GM18868 (cell line): ENCODE data around the gene ABHD18.
A peak's percentile ranks its signal among the peaks of the same experiment; 100 is the strongest.
"Not testable (repeated sequence)": the region's sequence is repeated elsewhere in the genome, so short reads cannot be mapped to it uniquely, and the experiment has no call there.

Experiments used
- ATAC-seq: cut with Tn5 transposase; IDR thresholded peaks from one replicate; pipeline ENCODE4 v1.9.1; 2021; ENCODE audit warnings: mild to moderate bottlenecking, moderate library complexity; ENCODE audit not compliant: unreplicated experiment

Gene ABHD18

DNA sequence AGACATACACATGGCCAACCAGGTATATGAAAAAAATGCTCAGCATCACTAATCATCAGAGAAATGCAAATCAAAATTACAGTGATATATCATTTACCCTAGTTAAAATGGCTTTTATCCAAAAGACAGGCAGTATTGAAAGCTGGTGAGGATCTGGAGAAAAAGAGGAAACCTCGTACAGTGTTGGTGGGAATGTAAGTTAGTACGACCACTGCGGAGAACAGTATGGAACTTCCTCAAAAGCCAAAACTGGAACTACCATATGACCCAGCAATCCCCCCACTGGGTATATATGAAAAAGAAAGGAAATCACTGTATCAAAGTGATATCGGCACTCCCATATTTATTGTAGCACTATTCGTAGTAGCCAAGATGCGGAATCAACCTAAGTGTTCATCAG lies 23.4 kb downstream of the ABHD18 start:
- no peak for ATAC-seq

DNA sequence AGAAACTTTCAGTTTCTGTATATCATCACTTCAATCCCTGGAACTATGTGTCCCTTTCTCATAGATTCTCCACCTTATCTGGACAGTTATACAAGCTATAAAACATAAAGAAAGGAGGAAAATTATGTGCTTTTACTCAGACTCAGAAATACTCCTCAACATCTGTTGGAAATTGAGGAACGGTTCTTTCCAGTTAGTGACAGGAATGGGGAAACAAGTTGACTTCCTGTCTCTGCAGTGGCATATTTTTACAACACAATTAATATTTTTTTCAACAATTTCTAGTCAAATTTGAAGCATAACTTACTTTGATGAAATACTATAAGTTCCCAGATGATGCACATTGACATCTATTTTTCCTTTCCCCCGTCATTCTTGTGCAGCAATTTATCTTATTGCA lies 27.9 kb downstream of the ABHD18 start:
- no peak for ATAC-seq

DNA sequence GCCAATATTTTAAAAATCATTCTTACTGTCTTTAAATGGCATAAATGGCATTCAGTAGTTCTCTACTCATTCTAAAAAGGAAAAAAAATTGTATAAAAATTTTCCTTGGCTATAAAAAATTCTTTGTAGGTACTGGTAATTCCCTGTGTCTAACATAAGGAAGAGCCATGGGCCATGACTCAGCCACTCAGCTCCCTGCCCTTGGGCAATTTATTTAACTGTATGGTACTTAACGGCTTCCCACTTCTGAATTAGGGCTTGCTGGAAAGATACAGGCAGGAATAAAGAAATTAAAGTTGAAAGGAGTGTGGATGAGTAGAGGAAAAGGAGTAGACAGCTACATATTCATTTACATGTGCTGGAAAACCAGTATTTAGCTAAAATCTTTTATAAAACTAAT lies 30.6 kb downstream of the ABHD18 start:
- ATAC-seq = no peak

DNA sequence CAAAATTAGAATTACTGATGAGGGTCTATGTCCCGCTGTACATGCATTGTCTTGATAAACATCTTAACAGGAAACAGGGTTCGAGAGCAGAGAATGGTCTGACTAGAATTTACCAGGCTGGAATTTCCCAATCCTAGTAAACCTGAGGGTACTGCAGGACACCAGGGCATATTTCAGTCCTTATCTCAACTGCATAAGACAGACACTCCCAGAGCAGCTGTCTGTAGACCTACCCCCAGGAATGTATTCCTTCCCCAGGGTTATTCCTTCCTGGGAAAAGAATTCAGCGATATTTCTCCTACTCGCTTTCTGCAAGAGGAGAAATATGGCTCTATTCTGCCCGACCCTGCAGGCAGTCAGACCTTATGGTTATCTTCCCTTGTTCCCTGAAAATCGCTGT lies 31.3 kb downstream of the ABHD18 start:
- not testable (repeated sequence) for ATAC-seq

DNA sequence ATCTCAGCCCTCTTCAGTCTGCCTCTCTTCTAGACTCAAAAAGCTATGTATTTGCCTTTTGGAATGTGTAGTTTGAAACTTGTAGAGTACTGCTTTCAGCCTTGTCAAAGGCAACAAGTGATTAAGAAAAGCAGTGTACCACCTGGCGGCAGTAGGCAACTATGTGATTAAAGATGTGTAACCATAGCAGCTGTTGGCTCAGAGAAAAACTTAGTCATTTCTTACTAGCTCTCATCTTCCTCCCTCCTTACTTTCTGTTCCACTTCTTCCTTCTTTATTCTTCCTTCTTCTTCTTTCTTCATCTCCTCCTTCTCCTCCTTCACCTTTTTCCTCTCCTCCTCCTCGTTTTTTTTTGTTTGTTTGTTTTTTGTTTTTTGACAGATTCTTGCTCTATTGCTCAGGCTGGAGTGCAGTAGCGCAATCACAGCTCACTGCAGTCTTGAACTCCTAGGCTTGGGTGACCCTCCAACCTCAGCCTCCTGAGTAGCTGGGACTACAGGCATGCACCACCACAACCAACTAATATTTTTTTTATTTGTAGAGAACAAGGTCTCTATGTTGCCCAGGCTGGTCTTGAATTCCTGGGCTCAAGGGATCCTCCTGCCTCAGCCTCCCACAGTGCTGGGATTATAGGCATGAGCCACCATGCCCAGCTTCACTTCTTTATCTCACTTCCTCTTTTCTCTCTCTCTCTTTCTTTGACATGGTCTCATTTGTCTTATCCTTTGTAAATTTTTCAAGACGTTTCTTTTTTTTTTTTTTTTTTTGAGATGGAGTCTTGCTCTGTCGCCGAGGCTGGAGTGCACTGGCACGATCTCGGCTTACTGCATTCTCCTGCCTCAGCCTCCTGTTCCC lies 32.6 kb downstream of the ABHD18 start:
- ATAC-seq = peak; percentile 99

DNA sequence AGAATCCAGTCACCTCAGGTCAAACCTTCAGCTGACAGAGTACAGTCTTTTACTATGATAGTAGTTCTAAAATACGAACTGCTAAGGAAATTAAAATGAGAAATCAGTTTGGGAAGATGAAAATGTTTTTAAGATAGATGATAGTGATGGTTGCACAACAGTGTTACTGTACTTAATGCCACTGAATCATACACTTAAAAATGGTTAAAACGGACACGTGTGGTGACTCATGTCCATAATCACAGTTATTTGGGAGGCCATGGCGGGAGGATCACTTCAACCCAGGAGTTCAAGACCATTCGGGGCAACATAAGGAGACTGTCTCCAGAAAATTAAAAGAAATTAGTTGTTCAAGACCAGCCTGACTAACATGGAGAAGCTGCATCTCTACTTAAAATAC lies 41.4 kb downstream of the ABHD18 start:
- no peak for ATAC-seq

DNA sequence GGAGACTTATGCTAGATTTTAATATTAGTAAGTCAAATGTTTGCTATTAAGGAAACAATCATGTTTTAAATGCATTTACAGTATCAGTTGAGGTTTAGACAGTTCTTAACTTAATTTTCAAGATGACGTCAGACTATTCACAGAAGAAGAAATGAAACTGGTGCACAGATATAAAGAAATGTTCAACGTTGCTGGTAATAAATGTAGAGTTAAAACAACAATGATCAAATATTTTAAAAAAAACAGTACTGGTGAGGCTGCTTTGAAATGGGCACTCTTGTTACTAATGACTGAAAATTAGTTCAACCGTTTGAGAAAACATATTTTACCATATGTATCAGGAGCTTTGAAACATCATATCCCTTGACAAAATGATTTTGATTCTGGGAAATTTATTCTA lies 44.2 kb downstream of the ABHD18 start:
- peak; percentile 59 for ATAC-seq

DNA sequence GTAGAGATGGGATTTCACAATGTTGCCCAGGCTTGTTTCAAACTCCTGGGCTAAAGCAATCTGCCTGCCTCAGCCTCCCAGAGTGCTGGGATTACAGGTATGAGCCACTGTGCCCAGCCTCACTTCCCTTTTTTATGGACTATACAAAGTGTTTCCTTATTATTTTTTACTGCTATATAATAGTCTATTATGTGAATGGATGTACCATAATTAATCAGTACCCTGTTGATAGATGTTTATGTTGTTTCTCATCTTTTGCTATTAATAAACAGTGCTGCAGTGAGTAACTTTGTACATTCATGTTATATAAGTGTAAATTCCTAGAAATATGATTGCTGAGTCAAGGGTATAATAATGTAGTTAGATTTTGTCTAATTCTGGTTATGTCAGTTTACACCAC lies 60.1 kb downstream of the ABHD18 start:
- no peak for ATAC-seq

DNA sequence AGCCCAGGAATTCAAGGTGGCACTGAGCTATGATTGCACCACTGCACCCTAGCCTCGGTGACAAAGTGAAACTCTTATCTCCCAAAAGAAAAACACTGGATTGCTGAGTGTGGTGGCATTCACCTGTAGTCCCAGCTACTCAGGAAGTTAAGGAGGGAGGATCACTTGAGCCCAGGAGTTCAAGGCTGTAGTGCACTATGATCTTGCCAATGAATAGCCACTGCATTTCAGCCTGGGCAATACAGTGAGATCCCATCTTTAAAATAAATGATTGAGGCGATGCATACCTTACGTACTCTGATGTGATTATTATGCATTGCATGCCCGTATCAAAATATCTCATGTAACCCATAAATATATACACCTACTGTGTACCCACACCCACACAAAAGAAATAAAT lies 64.7 kb downstream of the ABHD18 start:
- ATAC-seq = no peak

DNA sequence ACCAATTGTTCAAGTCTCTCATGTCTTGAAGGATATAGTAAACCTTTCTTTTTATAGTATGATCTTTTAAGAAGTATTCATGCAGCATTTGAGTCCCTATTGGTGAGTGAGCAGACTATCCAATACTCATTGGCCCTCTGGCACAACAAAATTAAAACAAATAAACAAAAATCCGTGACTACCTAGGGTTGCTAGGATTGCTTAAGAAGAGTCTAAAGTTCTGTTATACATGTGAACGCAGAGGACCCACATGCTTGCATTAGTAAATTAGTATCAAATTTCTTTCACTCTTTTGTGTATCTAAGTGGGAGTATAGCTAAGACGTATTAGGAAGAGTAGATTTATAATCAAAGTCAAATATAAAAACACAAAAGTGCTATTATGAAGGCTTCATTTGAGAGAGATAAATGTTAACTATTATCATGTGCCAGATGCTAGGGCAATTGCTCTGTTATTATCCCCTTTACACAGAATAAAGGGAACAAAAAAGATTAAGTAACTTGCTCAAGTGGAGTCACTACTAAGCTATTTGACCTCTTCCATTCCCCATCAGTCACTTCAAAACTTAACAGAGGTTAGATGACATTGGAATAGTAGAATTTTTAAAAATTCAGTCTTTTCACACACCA lies 66.7 kb downstream of the ABHD18 start:
- no peak for ATAC-seq

DNA sequence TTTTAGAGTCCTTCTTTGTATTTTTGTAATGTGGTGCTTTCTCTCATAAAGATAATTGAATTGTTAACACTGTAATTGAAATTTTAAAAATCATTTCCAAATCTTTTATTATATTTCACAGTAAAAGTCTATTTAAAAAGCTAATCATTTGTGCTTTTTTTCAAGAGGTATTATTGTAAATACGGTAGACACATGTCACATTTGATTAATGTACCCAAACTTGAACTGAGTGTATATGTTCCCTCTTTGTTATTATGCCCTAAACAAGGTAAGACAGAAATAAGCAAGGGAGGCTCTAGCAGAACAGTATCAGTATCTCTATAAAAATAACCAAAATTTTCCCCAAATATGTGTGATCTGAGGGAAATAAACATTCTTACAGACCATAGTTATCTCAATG lies 74.4 kb downstream of the ABHD18 start:
- no peak for ATAC-seq

DNA sequence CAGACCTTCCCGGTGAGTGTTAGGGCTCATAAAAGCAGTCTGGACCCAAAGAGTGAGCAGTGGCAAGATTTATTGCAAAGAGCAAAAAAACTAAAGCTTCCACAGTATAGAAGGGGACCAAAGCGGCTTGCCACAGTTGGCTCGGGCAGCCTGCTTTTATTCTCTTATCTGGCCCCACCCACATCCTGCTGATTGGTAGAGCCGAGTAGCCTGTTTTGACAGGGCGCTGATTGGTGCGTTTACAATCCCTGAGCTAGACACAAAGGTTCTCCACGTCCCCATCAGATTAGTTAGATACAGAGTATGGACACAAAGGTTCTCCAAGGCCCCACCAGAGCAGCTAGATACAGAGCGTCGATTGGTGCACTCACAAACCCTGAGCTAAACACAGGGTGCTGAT lies 81.8 kb downstream of the ABHD18 start:
- ATAC-seq = not testable (repeated sequence)

DNA sequence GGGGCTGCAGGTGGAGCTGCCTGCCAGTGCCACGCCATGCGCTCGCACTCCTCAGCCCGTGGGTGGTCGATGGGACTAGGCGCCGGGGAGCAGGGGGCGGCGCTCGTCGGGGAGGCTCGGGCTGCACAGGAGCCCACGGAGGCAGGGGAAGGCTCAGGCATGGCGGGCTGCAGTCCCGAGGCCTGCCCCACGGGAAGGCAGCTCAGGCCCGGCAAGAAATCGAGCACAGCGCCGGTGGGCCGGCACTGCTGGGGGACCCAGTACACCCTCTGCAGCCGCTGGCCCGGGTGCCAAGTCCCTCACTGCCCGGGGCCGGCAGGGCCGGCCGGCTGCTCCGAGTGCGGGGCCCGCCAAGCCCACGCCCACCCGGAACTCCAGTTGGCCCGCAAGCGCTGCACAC lies 82.3 kb downstream of the ABHD18 start:
- not testable (repeated sequence) for ATAC-seq

DNA sequence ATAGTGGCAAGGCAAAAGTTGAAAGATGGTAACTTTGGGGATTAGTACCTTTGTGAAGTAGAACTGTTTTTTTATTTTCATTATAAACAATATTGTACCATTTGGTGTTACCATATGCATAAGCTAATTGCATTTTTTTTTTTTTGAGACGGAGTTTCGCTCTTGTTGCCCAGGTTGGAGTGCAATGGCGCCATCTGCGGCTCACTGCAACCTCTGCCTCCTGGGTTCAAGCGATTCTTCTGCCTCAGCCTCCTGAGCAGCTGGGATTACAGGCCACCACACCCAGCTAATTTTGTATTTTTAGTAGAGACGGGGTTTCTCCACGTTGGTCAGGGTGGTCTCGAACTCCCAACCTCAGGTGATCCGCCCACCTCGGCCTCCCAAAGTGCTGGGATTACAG lies 86.0 kb downstream of the ABHD18 start:
- not testable (repeated sequence) for ATAC-seq

DNA sequence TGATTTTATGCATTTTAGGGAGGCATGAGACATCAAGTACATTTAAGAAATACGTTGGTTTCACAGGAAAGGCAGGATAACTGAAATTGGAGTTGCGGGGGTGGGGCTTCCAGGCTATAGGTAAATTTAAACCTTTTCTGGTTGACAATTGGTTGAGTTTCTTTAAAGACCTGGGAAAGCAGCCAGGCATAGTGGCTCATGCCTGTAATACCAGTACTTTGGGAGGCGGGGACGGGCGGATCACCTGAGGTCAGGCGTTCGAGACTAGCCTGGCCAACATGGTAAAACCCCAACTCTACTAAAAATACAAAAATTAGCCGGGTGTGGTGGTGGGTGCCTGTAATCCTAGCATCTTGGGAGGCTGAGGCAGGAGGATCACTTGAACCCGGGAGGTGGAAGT lies 89.7 kb downstream of the ABHD18 start:
- ATAC-seq = not testable (repeated sequence)

DNA sequence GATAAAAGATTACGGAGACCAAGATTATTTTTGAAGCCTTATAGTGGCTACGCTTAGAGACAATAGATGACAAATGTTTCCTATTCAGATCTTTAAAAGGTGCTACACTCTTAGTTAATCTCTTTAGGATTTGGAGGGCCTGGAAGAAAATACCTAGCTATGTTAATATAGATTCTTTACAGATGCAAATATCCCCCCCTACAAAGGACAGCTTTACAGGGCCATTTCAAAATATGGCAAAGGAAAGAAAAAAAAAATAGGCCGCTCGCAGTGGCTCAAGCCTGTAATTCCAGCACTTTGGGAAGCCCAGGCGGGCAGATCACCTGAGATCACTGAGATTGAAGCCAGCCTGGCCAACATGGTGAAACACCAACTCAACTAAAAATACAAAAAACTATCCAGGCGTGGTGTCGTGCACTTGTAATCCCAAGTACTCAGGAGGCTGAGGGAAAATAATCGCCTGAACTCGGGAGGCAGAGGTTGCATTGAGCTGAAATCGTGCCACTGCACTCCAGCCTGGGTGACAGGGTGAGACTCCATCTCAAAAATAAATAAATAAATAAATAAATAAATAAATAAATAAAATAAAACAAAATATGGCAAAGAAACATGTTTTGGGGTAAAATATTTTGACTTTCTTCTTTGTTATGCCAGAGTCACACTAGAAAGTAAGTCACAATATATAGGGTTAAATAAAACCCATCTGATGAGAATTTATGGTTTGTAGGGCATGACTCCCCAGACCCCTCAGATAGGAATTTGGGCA lies 90.4 kb downstream of the ABHD18 start:
- ATAC-seq = not testable (repeated sequence)

DNA sequence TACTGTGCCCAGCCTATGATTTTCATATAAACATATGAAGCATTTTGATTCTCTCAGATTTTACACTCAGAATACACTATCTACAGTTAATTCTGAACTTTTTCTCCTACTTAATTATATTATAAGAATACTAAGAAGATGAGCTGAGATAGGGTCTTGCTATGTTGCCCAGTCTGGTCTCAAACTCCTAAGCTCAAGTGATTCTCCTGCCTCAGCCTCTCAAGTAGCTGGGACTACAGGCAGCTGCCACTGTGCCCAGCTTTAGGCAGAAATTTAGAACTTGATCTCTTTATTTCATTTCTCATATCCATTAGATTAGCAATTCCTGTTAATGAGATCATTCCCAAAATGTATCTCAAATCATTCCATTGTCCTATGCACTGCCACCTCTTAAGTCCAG lies 91.2 kb downstream of the ABHD18 start:
- no peak for ATAC-seq

DNA sequence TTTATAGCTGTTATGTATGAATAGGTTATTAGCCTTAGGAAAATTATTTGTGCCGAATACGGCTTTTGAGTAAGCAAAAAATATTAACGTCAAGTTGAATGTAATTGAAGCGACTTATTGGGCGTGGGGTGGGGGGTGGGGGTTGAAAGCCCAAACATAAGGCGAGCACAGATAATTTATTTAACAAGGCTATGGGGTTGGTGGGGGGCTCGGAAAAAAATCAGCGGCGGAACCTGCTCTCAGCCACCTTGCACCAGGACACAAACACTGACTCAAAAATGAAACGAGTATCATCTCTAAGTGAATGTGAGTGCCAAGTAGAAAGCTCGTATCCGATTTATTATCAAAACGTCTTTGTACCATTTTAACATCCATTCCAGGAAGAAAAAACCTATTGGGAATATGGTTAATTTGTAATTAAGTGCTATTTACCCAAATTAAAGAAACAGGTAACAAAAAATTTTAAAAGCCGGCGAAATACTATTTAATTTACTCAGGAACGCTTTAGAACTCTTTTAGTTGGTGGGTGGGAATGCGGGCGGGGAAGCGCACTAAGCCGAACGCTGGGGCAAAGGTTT lies 95.0 kb downstream of the ABHD18 start:
- no peak for ATAC-seq

DNA sequence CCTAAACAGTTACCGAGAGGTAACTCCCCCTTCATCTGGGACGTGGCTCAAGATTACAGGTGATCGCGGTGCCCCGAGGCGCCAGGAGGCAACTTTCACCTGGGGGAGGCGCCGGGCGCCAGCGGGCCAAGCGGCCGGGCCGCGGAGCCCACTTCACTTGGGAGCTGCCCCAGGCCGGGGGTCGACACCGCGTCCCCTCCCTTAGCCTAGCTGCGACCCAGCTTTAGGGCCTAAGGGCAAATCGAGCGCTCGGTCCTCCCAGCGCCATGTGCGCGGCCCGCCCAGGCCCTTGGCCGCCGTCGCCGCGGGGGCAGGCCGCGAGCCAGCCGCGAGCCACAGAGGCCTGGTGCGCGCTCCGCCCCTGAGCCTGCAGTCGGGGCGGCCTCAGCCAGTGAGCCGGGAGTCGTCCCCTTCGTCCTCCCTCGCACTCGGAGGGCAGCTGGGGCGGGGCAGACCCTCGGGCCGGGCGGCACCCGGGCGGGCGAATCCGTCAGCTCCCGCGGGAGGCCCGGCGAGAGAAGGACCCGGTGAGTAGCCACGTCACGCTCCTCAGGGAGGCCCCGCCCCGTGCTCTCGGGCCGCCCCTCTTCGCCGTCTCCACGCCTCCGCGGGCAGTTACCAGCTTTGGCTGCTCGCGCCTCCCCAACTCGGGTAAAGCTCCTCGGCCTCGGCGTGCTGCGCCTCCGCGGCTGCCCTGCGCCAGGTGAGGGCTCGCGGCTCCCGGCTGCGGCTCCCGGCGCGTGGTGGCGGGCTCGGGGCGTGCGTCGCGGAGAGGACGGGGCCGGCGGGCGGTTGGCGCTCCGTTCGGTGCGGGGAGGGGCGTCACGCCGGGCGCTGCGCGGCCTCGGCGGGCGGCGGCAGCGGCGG lies 95.7 kb downstream of the ABHD18 start, which contains the start of gene LARP1B:
TSS of gene LARP1B (plus strand) at position 614 of the 867 bp plus-strand sequence. CDS start 13,640 bp downstream, outside the sequence.
- peak; percentile 89 for ATAC-seq
